K562 (cell line): ENCODE measurements around the gene IGSF23. TPM values are rescaled to one million over a fixed set of nuclear protein-coding genes. Genes with fewer than 3 reads are reported as not detected.

Experiments
- ATAC-seq: fragments of 200-7000 bp; cut with Tn5 transposase; 3 replicates; pipeline ENCODE4 v1.9.1; 2020; ENCODE audit warnings: moderate library complexity
- BruUV-seq: library from RNA; stranded (reverse); fragments of 400-500 nt; replicated peaks from 2 replicates; lab custom pipeline; 2021; lab: Mats Ljungman, UMichigan
- CTCF ChIA-PET: fragments of 300-600 bp; formaldehyde crosslinking; extraction: SDS; loops from one replicate; lab custom pipeline; 2021; ENCODE audit warnings: low intra/inter-chr PET ratio; lab: Yijun Ruan, JAX
- POLR2A ChIA-PET: fragments of 300-600, 350-650 bp; sonication (Branson Sonifier 250); formaldehyde crosslinking; extraction: SDS; loops from one replicate; lab custom pipeline; 2021; ENCODE audit warnings: antibody characterized with exemption, inconsistent platforms; lab: Yijun Ruan, JAX
- DNase-seq, 4 experiments: peaks; one replicate each; pipeline versions ENCODE4 v3.0.0 to v3.0.0-alpha.2; 2011 to 2018; ENCODE audit warnings: low spot score in 3 of 4, mixed read lengths in 3 of 4; ENCODE audit errors: extremely low read depth in 1 of 4
- FAIRE-seq: peaks from 2 replicates; lab custom pipeline; 2011; peaks lifted over from hg19 to GRCh38; lab: Jason Lieb, UNC
- H2AFZ ChIP-seq: 2 replicates; pipeline ENCODE4 v1.6.0; 2011; ENCODE audit warnings: low read depth, low read length, control low read depth, inconsistent platforms
- H3K27ac ChIP-seq: fragments of 200-600 bp; 3 replicates; pipeline ENCODE4 v1.8.0; 2011; ENCODE audit warnings: low read depth, mild to moderate bottlenecking, control low read depth, inconsistent platforms, low read length, moderate library complexity, mixed read lengths; ENCODE audit errors: extremely low read depth
- H3K27me3 ChIP-seq, 2 experiments: fragments of 300-600 bp in 1 of 2; 2 replicates in 1 of 2; 3 replicates in 1 of 2; pipeline versions ENCODE4 v1.6.0 to v1.8.0; 2011; ENCODE audit warnings: inconsistent platforms in 2 of 2, low read length in 2 of 2, mild to moderate bottlenecking in 1 of 2, mixed read lengths in 1 of 2, moderate library complexity in 1 of 2; ENCODE audit not compliant: control insufficient read depth in 2 of 2, insufficient read depth in 2 of 2
- H3K36me3 ChIP-seq: fragments of 300-600 bp; 3 replicates; pipeline ENCODE4 v1.8.0; 2011; ENCODE audit warnings: mild to moderate bottlenecking, low read length, inconsistent platforms; ENCODE audit not compliant: control insufficient read depth, insufficient read depth
- H3K4me1 ChIP-seq, 2 experiments: fragments of 200-600 bp in 1 of 2; replicated peaks in 1 of 2; 2 replicates in 1 of 2; 3 replicates in 1 of 2; pipeline versions ENCODE4 v1.5.1 to v1.8.0; 2011; ENCODE audit warnings: inconsistent platforms in 2 of 2, low read length in 2 of 2, mild to moderate bottlenecking in 1 of 2, mixed read lengths in 1 of 2, moderate library complexity in 1 of 2; ENCODE audit not compliant: control insufficient read depth in 2 of 2, insufficient read depth in 2 of 2
- H3K4me2 ChIP-seq: 2 replicates; pipeline ENCODE4 v1.6.1; 2011; ENCODE audit warnings: low read length, control low read depth, inconsistent platforms, mixed read lengths; ENCODE audit not compliant: insufficient read depth
- H3K4me3 ChIP-seq: fragments of 200-600 bp; sonication (generic), shearing (Covaris generic); 2 replicates; pipeline ENCODE4 v1.5.1; 2016; ENCODE audit warnings: control low read depth, inconsistent platforms
- H3K79me2 ChIP-seq: fragments of 200-600 bp; 3 replicates; pipeline ENCODE4 v1.8.0; 2011; ENCODE audit warnings: low read length, inconsistent platforms; ENCODE audit not compliant: control insufficient read depth, insufficient read depth
- H3K9ac ChIP-seq, 2 experiments: 2 replicates each; pipeline versions ENCODE4 v1.6.0 to v1.6.1; 2011; ENCODE audit warnings: low read depth in 2 of 2, low read length in 2 of 2, control low read depth in 1 of 2, inconsistent platforms in 1 of 2, mild to moderate bottlenecking in 1 of 2, mixed read lengths in 1 of 2; ENCODE audit not compliant: insufficient read depth in 1 of 2
- H3K9me1 ChIP-seq: one replicate; pipeline ENCODE4 v1.6.0; 2011; ENCODE audit warnings: inconsistent platforms, mild to moderate bottlenecking, low read length, moderate library complexity; ENCODE audit not compliant: control insufficient read depth, insufficient read depth
- H3K9me3 ChIP-seq: replicated peaks from 2 replicates; pipeline ENCODE4 v1.5.1; 2011; ENCODE audit warnings: low read depth, low read length, inconsistent platforms; ENCODE audit not compliant: control insufficient read depth, insufficient read depth
- H4K20me1 ChIP-seq: replicated peaks from 2 replicates; pipeline ENCODE4 v1.6.1; 2011; ENCODE audit warnings: low read length, inconsistent platforms, mixed read lengths; ENCODE audit not compliant: control insufficient read depth, insufficient read depth
- KAT7 ChIP-seq: sonication (generic); formaldehyde crosslinking; IDR thresholded peaks from 2 replicates; pipeline ENCODE4 v1.8.0; 2022; ENCODE audit warnings: missing genetic modification reagents, mild to moderate bottlenecking, borderline replicate concordance
- NFE2 ChIP-seq: IDR thresholded peaks from 2 replicates; pipeline ENCODE4 v1.6.1; 2014; ENCODE audit warnings: antibody characterized with exemption, low read depth
- ZNF121 ChIP-seq: sonication (generic); formaldehyde crosslinking; conservative IDR thresholded peaks from 2 replicates; pipeline ENCODE4 v1.8.0; 2022; ENCODE audit warnings: missing genetic modification reagents
- WGBS: fragments of 100-300 bp; shearing (Covaris generic); methylation state at CpG from one replicate; pipeline ENCODE4 v1.1.6; 2016; ENCODE audit warnings: low coverage, mixed read lengths; ENCODE audit not compliant: insufficient coverage; ENCODE audit errors: missing lambda C conversion rate; 5-methylcytosine and 5-hydroxymethylcytosine counted together
- in situ Hi-C: fragments of 300-500 bp; cut with MboI; formaldehyde crosslinking; loops from 4 replicates; pipeline ENCODE4 v1.15.0; 2018; ENCODE audit warnings: inconsistent platforms, mixed read lengths
- intact Hi-C: fragments of 100-400 bp; cut with micrococcal nuclease; formaldehyde crosslinking; loops from 2 replicates; pipeline ENCODE4 v1.14.2; 2022
- polyA plus RNA-seq, 8 experiments: library from polyadenylated mRNA; depleted of rRNA in 4 of 8; stranded (reverse) in 5 of 8; unstranded in 3 of 8; fragments of >200 nt; fragmentation: Nextera tagmentation in 2 of 8; fragmentation: Illumina TruSeq in 1 of 8; extraction: Ambion mirVana in 2 of 8; extraction: Trizol in 1 of 8; gene quantifications; 2 replicates each; pipeline versions ENCODE4 v1.2.1 to v1.2.3, GENCODE V29; 2011 to 2014; ENCODE audit warnings: inconsistent platforms in 1 of 8, missing spikeins in 1 of 8
- total RNA-seq, 7 experiments: library from RNA; depleted of rRNA in 6 of 7; stranded (reverse); fragments of >200 nt in 6 of 7; fragmentation: Illumina TruSeq in 2 of 7; extraction: Trizol in 2 of 7; gene quantifications; 2 replicates each; pipeline versions ENCODE4 v1.2.1 to v1.2.3, GENCODE V29; 2011 to 2021; ENCODE audit warnings: low replicate concordance in 1 of 7
- TF ChIP-seq, protein P1 (sequence below): fragments of 250-450 bp; sonication (Bioruptor Pico); IDR thresholded peaks from 2 replicates; pipeline ENCODE4 v1.8.0; 2021; ENCODE audit warnings: mild to moderate bottlenecking, moderate library complexity

The IGSF23 gene
- total and polyA plus RNA-seq, 9 of the 15 experiments (the other 6 are each of a cell fraction or from before 2014, with no cell fraction given), result not detected

DNA sequence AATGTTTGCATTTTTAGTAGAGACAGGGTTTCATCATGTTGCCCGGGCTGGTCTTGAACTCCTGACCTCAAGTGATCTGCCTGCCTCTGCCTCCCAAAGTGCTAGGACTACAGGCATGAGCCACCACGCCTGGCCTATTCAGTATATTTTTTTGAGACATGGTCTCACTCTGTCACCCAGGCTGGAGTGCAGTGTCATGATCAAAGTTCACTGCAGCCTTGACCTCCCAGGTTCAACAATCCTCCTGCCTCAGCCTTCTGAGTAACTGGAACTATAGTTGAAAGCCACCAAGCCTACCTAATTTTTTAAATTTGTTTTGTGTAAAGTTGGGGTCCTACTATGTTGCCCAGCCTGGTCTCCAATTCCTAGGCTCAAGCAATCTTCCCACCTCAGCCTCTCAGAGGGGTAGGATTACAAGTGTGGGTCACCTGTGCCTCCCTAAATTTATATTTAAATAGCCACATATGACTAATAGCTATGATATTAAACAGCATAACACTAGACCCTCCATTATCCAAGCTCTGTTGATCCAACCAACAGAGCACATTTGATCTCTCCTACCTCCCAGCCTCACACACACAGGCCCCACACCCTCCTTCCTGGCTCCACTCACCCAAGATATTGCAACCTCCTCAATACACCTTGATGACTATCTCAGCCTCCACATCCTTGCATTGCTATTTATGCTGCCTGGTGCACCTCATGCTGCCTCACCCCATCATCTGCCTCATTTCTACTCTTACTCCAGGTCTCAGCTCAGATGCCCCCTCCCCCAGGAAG, 55.8 kb downstream of the IGSF23 start:
- FAIRE-seq (peak; percentile 11), ATAC-seq (no peak), DNase-seq (no peak)
- no TSS peak for BruUV-seq
- 23% methylated on average over 2 of the region's 2 CpGs for WGBS
- intact Hi-C loops, result no loop called here
- no peak overlapping the region for H3K4me3 ChIP-seq
- no peaks in the 10 kb centered on the region for H4K20me1 ChIP-seq
- no peaks in the 10 kb centered on the region for H3K9me3 ChIP-seq
- no peak overlapping the region for H3K27ac ChIP-seq
- no peaks in the 10 kb centered on the region for H3K79me2 ChIP-seq
- H3K4me2 ChIP-seq, result no peak overlapping the region
- H3K9ac ChIP-seq, result no peak overlapping the region
- ChIA-PET POLR2A (interaction anchor here (0.7 kb wide), 1 partner anchor 52 kb away, joined by 4 read pairs; no protein-coding TSS in a partner anchor), CTCF (no interaction called here)
- TF ChIP-seq KAT7 (CRISPR knock-in tag) (no peak), ZNF121 (CRISPR knock-in tag) (peak; percentile 3; the same call in 1 of the 2 replicates), NFE2 (peak; percentile 23; the same call in 1 of the 2 replicates)
- TF ChIP-seq, protein P1, sequence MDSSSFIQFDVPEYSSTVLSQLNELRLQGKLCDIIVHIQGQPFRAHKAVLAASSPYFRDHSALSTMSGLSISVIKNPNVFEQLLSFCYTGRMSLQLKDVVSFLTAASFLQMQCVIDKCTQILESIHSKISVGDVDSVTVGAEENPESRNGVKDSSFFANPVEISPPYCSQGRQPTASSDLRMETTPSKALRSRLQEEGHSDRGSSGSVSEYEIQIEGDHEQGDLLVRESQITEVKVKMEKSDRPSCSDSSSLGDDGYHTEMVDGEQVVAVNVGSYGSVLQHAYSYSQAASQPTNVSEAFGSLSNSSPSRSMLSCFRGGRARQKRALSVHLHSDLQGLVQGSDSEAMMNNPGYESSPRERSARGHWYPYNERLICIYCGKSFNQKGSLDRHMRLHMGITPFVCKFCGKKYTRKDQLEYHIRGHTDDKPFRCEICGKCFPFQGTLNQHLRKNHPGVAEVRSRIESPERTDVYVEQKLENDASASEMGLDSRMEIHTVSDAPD (CRISPR knock-in tag), result no peak
- H3K27me3 ChIP-seq, result no peaks in the 10 kb centered on the region
- in situ Hi-C loops, result no loop called here
- H3K36me3 ChIP-seq, result no peaks in the 10 kb centered on the region
- peaks cover 0 to 5% of the 10 kb centered on the region in 2 experiments; a peak in 2 of 5 replicates for H3K4me1 ChIP-seq
- no peaks in the 10 kb centered on the region for H3K9me1 ChIP-seq
- H2AFZ ChIP-seq, result no peak overlapping the region
